ENCODE data around the gene CMTM3. TPM values are rescaled to one million over a fixed set of nuclear protein-coding genes. Genes with fewer than 3 reads are reported as not detected.
"Not testable (repeated sequence)": the region's sequence is repeated elsewhere in the genome, so short reads cannot be mapped to it uniquely, and the experiment has no call there.

CMTM3 gene
- total RNA-seq, 2 experiments from 2014 or later = 53.7 to 59.7 TPM

DNA sequence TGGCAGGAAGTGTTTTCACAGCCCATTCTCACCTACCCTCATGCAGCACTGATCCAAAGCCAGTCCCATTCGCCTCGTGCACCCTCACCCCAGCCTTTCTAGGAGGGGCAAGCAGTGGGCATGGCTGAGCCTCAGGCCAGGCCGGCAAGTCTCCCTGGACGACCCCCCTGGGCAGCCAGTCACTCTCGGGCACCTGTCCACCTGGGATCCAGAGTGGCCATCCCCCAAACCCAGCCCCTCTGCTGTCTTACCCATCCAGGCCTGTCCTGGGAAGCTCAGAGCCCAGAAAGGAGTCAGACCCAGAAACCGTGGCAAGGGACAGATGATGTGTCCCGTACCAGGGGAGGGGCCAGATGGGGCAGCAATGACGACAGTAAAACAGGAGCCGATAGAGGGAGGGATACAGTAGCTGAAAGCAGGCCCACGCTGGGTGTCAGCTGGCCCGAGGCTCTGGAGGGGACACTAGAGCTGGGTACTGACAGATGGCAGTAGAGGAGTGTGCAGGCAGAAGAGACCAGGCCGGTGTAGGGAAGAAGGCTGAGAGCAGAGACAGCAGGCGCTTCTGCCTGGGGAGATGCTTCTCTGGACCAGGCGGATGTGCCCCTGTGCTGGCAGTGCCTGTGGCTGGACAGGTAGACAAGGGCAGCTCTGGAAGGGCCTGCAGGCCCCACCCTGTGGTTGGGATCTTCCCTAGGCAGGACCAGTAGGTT is 5.8 kb downstream of the CMTM3 start:
- H3K27ac Mint-ChIP-seq = peak overlapping the region; percentile 13
- H3K4me3 Mint-ChIP-seq = no peak overlapping the region
- ChIA-PET CTCF (interaction anchor here (0.5 to 2.5 kb wide), 4 partner anchors 15 to 196 kb away, joined by 3 to 28 read pairs (median 4); no protein-coding TSS in a partner anchor), POLR2A (no interaction called here)
- H3K27me3 Mint-ChIP-seq = no peaks in the 10 kb centered on the region
- peaks cover 30% of the 10 kb centered on the region for H3K4me1 Mint-ChIP-seq
- ATAC-seq (no peak), DNase-seq (no peak)
- H3K9me3 Mint-ChIP-seq (ENCODE audit: low read depth) = no peaks in the 10 kb centered on the region
- intact Hi-C loops (cut with DNase I, micrococcal nuclease) = no loop called here
- H3K36me3 Mint-ChIP-seq (ENCODE audit: low read depth) = peaks cover 46% of the 10 kb centered on the region

DNA sequence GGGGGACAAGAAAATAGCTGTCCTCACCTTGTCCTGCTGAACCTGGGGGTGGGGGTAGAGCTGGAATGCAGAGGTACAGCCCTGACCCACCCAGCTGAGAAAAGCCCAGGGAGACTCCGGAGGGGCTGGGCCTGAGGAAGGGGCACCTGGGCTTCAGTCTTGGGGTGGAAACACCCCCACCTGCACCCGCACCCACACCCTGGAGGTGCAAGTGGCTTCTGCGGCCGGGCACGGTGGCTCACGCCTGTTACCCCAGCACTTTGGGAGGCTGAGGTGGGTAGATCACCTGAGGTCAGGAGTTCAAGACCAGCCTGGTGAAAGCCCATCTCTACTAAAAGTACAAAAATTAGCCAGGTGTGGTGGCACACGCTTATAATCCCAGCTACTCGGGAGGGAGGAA is 7.4 kb downstream of the CMTM3 start:
- intact Hi-C loops (cut with DNase I, micrococcal nuclease); H3K9me3 Mint-ChIP-seq (ENCODE audit: low read depth); ATAC-seq; H3K27me3 Mint-ChIP-seq; DNase-seq; POLR2A ChIA-PET; H3K4me3 Mint-ChIP-seq; H3K27ac Mint-ChIP-seq: not testable (repeated sequence)
- CTCF ChIA-PET = interaction anchor here (1.0 to 1.3 kb wide), 3 partner anchors 49 to 205 kb away, joined by 3 to 4 read pairs (median 4); no protein-coding TSS in a partner anchor
- Mint-ChIP-seq H3K4me1 (peaks cover 21% of the 10 kb centered on the region), H3K36me3 (ENCODE audit: low read depth) (peaks cover 42% of the 10 kb centered on the region)

- no peaks in the 10 kb centered on the region for H3K9me3 Mint-ChIP-seq (ENCODE audit: low read depth)
- no peak overlapping the region for H3K4me3 Mint-ChIP-seq
- ATAC-seq (no peak), DNase-seq (no peak)
- intact Hi-C loops (cut with DNase I, micrococcal nuclease) = no loop called here
- H3K4me1 Mint-ChIP-seq = peaks cover 16% of the 10 kb centered on the region
- H3K36me3 Mint-ChIP-seq (ENCODE audit: low read depth) = peaks cover 42% of the 10 kb centered on the region
- no peak overlapping the region for H3K27ac Mint-ChIP-seq
- ChIA-PET POLR2A (no interaction called here), CTCF (interaction anchor here (1.0 to 1.3 kb wide), 3 partner anchors 49 to 205 kb away, joined by 3 to 4 read pairs (median 4); no protein-coding TSS in a partner anchor)
- no peaks in the 10 kb centered on the region for H3K27me3 Mint-ChIP-seq
Observed at GRCh38 chr16:66612422-66612821, 7.9 kb downstream of the CMTM3 start.

GRCh38 chr16:66614161-66614802 is 9.8 kb downstream of the CMTM3 start:
- Mint-ChIP-seq H3K36me3 (ENCODE audit: low read depth) (peaks cover 28% of the 10 kb centered on the region), H3K4me1 (peaks cover 4% of the 10 kb centered on the region), H3K27ac (no peak overlapping the region), H3K27me3 (no peaks in the 10 kb centered on the region), H3K4me3 (no peak overlapping the region), H3K9me3 (ENCODE audit: low read depth) (no peaks in the 10 kb centered on the region)
- POLR2A ChIA-PET = no interaction called here
- intact Hi-C loops (cut with DNase I, micrococcal nuclease) = no loop called here
- no peak for DNase-seq
- ATAC-seq = no peak
- CTCF ChIA-PET = interaction anchor here (1.5 kb wide), 1 partner anchor 207 kb away, joined by 3 read pairs; no protein-coding TSS in a partner anchor

DNA sequence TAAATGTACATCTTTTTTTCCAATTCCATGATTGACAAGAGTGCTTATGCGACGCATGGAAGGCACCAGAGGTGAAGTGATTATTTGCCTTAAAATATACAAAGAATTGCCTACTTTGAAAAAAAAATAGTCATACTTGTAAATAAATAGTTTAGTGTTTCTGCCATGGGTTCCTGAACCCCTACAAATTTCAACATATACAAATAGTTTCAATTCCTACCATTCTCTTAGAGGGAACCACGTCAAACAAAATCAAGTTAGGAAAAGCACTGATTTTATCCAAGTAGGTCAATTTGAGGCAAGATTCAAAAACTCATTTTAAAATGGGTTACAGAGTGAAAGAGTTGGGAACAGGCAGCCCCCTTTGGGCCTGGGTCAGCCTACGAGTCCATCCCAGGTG is 11.7 kb downstream of the CMTM3 start:
- DNase-seq (no peak), ATAC-seq (no peak)
- no peaks in the 10 kb centered on the region for H3K9me3 Mint-ChIP-seq (ENCODE audit: low read depth)
- no peak overlapping the region for H3K27ac Mint-ChIP-seq
- intact Hi-C loops (cut with DNase I, micrococcal nuclease) = no loop called here
- CTCF ChIA-PET = interaction anchor here (0.6 kb wide), 1 partner anchor 8 kb away, joined by 3 read pairs; no protein-coding TSS in a partner anchor
- no peaks in the 10 kb centered on the region for H3K27me3 Mint-ChIP-seq
- H3K4me1 Mint-ChIP-seq = no peaks in the 10 kb centered on the region
- peaks cover 13% of the 10 kb centered on the region for H3K36me3 Mint-ChIP-seq (ENCODE audit: low read depth)
- POLR2A ChIA-PET = no interaction called here
- no peak overlapping the region for H3K4me3 Mint-ChIP-seq

- ChIA-PET POLR2A (no interaction called here), CTCF (interaction anchor here (0.6 to 1.3 kb wide), 2 partner anchors 8 to 34 kb away, joined by 3 to 4 read pairs; no protein-coding TSS in a partner anchor)
- H3K36me3 Mint-ChIP-seq (ENCODE audit: low read depth) = peaks cover 9% of the 10 kb centered on the region
- H3K4me3 Mint-ChIP-seq = no peak overlapping the region
- no peaks in the 10 kb centered on the region for H3K4me1 Mint-ChIP-seq
- H3K9me3 Mint-ChIP-seq (ENCODE audit: low read depth) = no peaks in the 10 kb centered on the region
- DNase-seq = no peak
- H3K27ac Mint-ChIP-seq = no peak overlapping the region
- intact Hi-C loops (cut with DNase I, micrococcal nuclease) = no loop called here
- H3K27me3 Mint-ChIP-seq = no peaks in the 10 kb centered on the region
- no peak for ATAC-seq
Observed at GRCh38 chr16:66616592-66616991, 12.1 kb downstream of the CMTM3 start.

- Mint-ChIP-seq H3K4me3 (no peak overlapping the region), H3K36me3 (ENCODE audit: low read depth) (peaks cover 5% of the 10 kb centered on the region), H3K4me1 (no peaks in the 10 kb centered on the region), H3K9me3 (ENCODE audit: low read depth) (no peaks in the 10 kb centered on the region), H3K27me3 (no peaks in the 10 kb centered on the region), H3K27ac (no peak overlapping the region)
- POLR2A ChIA-PET = no interaction called here
- DNase-seq = no peak
- intact Hi-C loops (cut with DNase I, micrococcal nuclease) = no loop called here
- ATAC-seq = no peak
- CTCF ChIA-PET = interaction anchor here (1.1 to 1.3 kb wide), 2 partner anchors 8 to 34 kb away, joined by 3 to 4 read pairs; no protein-coding TSS in a partner anchor
Observed at GRCh38 chr16:66617010-66617434, 12.5 kb downstream of the CMTM3 start.

- ATAC-seq (no peak), DNase-seq (no peak)
- Mint-ChIP-seq H3K27me3 (no peaks in the 10 kb centered on the region), H3K4me3 (no peak overlapping the region), H3K9me3 (ENCODE audit: low read depth) (no peaks in the 10 kb centered on the region), H3K4me1 (no peaks in the 10 kb centered on the region), H3K27ac (no peak overlapping the region), H3K36me3 (ENCODE audit: low read depth) (peaks cover 3% of the 10 kb centered on the region)
- ChIA-PET POLR2A (no interaction called here), CTCF (interaction anchor here (1.1 to 1.3 kb wide), 2 partner anchors 9 to 33 kb away, joined by 3 to 4 read pairs; no protein-coding TSS in a partner anchor)
- intact Hi-C loops (cut with DNase I, micrococcal nuclease) = no loop called here
Observed at GRCh38 chr16:66617728-66618127, 13.2 kb downstream of the CMTM3 start.

GRCh38 chr16:66618588-66619375 is 14.3 kb downstream of the CMTM3 start:
- intact Hi-C loops (cut with DNase I, micrococcal nuclease) = no loop called here
- POLR2A ChIA-PET = no interaction called here
- ATAC-seq (peak; percentile 26), DNase-seq (no peak)
- Mint-ChIP-seq H3K27ac (no peak overlapping the region), H3K4me3 (no peak overlapping the region), H3K36me3 (ENCODE audit: low read depth) (no peaks in the 10 kb centered on the region), H3K4me1 (no peaks in the 10 kb centered on the region), H3K27me3 (no peaks in the 10 kb centered on the region), H3K9me3 (ENCODE audit: low read depth) (no peaks in the 10 kb centered on the region)
- CTCF ChIA-PET = no interaction called here

- Mint-ChIP-seq H3K27me3 (no peaks in the 10 kb centered on the region), H3K4me1 (no peaks in the 10 kb centered on the region), H3K27ac (peak overlapping the region; percentile 43), H3K9me3 (ENCODE audit: low read depth) (no peaks in the 10 kb centered on the region), H3K4me3 (no peak overlapping the region), H3K36me3 (ENCODE audit: low read depth) (no peaks in the 10 kb centered on the region)
- ChIA-PET CTCF (interaction anchor here (0.6 to 1.8 kb wide), 4 partner anchors 12 to 211 kb away, joined by 3 to 9 read pairs (median 6); partner anchors contain the start of gene NAE1), POLR2A (no interaction called here)
- intact Hi-C loops (cut with DNase I, micrococcal nuclease) = no loop called here
- DNase-seq (no peak), ATAC-seq (no peak)
Observed at GRCh38 chr16:66619534-66620428, 15.3 kb downstream of the CMTM3 start.

GRCh38 chr16:66620429-66620795 is 15.9 kb downstream of the CMTM3 start:
- Mint-ChIP-seq H3K27me3 (no peaks in the 10 kb centered on the region), H3K27ac (no peak overlapping the region), H3K4me1 (no peaks in the 10 kb centered on the region), H3K36me3 (ENCODE audit: low read depth) (no peaks in the 10 kb centered on the region), H3K4me3 (no peak overlapping the region), H3K9me3 (ENCODE audit: low read depth) (no peaks in the 10 kb centered on the region)
- no peak for ATAC-seq
- intact Hi-C loops (cut with DNase I, micrococcal nuclease) = no loop called here
- no peak for DNase-seq
- ChIA-PET POLR2A (no interaction called here), CTCF (interaction anchor here (0.6 to 1.8 kb wide), 5 partner anchors 12 to 210 kb away, joined by 3 to 9 read pairs (median 3); partner anchors contain the start of gene NAE1)

Data from activated CD4-positive, alpha-beta T cell treated with anti-CD3 and anti-CD28 coated beads for 36 hours (primary cell).